ENCODE measurements around the gene KRT17. TPM values are rescaled to one million over a fixed set of nuclear protein-coding genes. Genes with fewer than 3 reads are reported as not detected.
"Not testable (repeated sequence)": the region's sequence is repeated elsewhere in the genome, so short reads cannot be mapped to it uniquely, and the experiment has no call there.

The KRT17 gene
- total RNA-seq, 1 experiment from 2014 or later = 276 TPM

DNA sequence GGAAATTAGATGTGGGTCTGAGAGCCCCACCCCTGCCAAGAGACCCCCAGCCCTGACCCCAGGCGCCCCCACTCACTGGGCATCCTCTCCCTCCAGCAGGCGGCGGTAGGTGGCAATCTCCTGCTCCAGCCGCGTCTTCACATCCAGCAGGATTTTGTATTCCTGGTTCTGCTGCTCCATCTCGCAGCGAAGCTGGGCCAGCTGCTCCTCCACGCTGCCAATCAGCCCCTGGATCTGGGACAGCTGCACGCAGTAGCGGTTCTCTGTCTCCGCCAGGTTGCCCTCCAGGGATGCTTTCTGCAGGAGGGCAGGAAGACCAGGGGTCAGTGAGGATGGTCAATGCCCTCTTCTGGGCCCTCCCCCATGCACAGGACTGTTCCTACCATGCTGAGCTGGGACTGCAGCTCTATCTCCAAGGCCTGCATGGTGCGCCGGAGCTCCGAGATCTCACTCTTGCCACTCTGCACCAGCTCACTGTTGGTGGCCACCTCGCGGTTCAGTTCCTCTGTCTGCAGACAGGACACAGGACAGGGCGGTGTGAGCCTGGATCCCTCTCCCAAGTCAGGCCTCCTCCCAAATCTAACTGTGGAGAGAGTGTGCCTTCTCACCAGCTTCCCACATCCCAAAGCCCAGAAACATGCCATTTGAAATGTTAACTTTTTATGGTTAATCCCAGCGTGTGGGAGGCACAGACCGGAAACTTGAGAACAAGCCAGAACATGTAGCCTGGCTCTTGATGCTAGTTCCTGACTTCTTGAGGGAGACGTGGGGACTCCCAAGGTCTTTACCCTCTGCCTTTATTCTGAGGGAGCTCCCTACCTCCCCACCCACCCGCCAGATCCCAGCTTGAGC lies 3.6 kb downstream of the KRT17 start:
- DNase-seq (ENCODE audit: low read depth) = no peak

DNA sequence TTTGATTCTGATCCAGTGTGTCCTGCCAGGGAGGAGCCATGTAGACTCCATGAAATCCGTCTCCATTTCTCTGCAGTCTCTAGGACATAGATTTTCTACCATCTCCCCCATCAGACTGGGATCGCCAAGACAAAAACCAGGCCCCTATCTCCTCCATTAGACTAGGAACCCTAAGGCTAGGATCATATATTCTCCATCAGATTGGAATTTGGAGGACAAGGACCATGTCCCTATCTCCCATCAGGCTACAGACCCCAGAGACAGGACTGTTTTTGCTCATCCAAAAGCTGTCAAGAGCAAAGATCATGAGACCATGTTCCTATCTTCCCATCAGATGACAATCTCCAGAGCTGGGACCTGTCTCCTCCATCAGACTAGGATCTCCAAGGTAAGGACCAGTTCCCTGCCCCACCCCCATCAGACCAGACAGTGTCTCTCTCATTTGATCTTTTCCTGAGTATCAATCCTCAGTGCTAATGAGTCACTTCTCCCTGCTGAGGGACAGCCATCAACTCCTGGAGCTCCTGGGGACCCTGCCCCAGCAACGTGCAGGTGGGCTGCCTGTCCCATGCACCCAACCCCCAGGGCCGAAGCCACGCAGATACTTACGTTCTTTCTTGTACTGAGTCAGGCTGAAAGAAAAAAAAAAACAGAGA lies 4.3 kb downstream of the KRT17 start:
- DNase-seq (ENCODE audit: low read depth) = not testable (repeated sequence)

DNA sequence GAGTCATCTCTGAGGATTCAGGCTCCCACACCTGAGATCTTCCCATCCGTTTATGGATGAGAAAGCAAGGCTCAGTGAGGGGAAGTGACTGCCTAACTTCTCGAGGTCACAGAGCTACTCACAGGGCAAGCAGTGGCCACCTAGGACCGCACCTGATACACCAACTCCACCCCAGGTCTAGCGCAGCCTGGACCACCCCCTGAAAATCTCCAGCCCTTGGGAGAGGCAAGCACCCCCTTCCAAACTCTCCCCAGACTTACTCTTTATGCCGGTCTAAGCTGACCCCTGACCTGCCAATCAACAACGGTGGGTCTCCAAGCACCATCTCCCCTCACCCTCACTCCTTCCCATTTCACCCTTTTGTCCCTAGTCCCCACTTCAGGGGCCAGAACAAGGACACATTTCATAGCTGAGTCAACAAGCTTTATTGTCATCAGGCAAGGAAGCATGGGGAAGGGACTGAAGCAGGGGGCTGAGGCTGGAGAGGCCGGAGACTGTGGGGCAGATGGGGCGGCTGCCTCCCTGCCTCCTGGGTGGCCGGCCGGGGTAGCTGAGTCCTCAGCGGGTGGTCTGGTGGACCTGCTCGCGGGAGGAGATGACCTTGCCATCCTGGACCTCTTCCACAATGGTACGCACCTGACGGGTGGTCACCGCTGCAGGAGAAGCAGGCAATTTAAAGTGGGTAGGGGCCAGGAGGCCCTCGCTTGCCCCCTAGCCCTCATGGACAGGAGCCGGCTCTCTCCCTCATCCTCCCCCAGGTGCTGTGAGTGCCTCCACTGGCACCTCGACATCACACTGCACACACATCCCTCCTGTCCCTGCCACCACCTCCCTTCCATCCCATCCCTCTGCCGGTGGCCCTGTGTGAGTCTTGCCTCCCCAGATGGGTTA lies 5.1 kb downstream of the KRT17 start:
- DNase-seq (ENCODE audit: low read depth) = no peak

GRCh38 chr17:41618341-41619035 lies 5.9 kb downstream of the KRT17 start:
- peak; percentile 25 for DNase-seq (ENCODE audit: low read depth)

GRCh38 chr17:41617698-41618097 lies 6.7 kb downstream of the KRT17 start:
- DNase-seq (ENCODE audit: low read depth) = no peak

GRCh38 chr17:41617136-41617535 lies 7.2 kb downstream of the KRT17 start:
- DNase-seq (ENCODE audit: low read depth) = no peak

DNA sequence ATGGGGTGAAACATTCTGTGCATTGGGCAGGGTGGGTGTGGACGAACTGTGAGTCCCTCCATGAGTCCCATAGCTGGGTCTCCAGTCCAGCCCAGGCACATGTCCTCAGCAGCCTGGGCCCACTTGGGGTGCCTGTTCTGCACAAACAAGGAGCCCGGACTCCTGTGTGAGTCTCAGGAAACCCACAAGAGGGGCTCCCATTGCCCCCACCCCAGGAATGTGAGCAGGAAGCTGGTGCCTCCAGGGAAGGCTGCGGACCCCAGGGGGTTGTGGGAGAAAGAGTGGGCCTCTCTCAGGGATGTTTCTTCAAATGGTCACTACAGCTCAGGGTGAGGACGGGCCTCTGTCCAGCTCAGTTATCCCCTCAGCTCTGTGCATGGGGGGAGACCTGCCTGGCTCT lies 7.9 kb downstream of the KRT17 start:
- DNase-seq (ENCODE audit: low read depth) = not testable (repeated sequence)

GRCh38 chr17:41615454-41615853 lies 8.9 kb downstream of the KRT17 start:
- peak; percentile 35 for DNase-seq (ENCODE audit: low read depth)

DNA sequence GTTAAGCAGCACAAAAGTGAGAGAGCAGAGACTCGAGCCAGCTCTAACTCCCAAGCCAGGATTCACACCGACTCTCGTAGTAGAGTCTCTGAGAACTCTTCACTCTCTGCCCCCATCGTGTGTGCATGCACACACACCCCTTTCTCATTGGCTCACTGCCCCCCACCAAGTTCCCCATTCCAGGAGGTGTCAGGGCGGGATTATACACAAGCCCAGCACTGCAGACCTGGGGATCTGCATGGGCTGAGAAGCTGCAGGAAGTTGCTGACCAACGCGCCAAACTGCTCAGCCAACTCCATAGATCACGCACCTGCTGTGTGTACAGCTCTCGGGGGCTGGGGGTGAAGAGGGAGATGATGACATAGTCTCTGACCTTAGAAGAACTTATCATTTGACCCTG lies 9.6 kb downstream of the KRT17 start:
- DNase-seq (ENCODE audit: low read depth) = not testable (repeated sequence)

- DNase-seq (ENCODE audit: low read depth) = no peak
Measured at GRCh38 chr17:41614098-41614497, 10.3 kb downstream of the KRT17 start.

DNA sequence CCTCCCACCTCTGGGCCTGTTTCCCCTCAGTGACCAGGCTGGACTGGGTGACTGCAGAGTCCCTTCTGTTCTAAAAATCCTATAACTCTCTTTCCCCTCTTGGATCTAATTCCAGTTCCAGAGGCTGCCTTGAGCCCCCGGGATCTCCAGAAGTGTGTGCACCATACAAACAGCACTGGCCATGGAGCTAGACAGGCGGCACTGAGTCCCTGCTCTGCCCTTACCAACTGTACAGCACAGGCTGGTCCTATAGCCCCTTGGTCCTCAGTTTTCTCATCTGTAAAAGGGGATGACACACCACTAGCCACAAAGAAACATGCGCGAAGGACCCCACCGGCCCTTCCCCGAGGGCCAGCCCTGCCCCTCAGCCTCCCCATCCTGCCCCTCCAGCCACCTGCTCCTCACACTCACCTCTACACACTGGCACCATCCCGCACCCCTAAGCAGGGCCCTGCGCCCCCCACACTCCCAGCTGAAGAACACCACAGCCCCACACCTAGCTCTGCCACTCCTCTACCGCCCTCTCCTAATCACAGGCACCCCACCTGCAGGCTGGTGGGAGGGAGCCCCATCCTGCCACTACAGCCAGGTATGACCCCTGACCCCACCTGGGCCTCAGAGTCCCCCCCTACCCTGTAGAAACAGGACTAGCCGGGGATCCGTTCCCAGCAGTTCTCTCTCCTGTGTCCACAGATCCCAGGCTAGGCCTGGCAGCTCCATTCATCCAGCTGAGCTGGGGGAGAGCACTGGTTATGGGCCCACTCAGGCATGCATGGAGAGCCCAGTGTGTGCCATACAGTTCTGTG lies 10.9 kb downstream of the KRT17 start:
- DNase-seq (ENCODE audit: low read depth) = no peak

GRCh38 chr17:41612376-41613160 lies 11.8 kb downstream of the KRT17 start, which contains the start of gene KRT16:
KRT16 (minus strand) TSS chr17:41612767; CDS start chr17:41612688, 79 bp downstream.
- peak; percentile 77 for DNase-seq (ENCODE audit: low read depth)

DNA sequence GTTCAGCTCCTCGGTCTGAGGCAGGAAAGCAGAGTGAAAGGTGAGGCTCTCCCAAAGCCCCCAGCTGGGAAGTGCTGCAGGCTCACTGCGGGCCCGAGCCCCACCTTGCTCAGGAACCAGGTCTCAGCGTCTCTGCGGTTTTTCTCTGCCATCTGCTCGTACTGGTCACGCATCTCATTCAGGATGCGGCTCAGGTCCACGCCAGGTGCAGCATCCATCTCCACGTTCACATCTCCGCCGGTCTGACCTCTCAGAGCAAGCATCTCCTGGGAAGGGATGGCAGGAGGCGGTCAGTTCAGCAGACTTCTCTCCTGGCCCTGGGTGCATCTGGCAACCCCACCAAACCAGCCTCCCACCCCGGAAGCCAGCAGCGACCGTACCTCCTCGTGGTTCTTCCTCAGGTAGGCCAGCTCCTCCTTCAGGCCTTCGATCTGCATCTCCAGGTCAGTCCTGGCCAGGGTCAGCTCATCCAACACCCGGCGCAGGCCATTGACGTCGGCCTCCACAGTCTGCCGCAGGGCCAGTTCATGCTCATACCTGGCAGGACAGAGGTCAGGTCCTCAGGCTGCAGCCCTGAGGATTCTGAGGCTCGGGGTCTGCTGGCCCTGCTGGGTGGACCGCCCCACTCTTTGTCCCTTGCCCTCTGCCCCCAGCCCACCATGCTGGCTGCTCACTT lies 13.3 kb downstream of the KRT17 start:
- no peak for DNase-seq (ENCODE audit: low read depth)

- DNase-seq (ENCODE audit: low read depth) = not testable (repeated sequence)
Measured at GRCh38 chr17:41610061-41610517, 14.3 kb downstream of the KRT17 start.

DNA sequence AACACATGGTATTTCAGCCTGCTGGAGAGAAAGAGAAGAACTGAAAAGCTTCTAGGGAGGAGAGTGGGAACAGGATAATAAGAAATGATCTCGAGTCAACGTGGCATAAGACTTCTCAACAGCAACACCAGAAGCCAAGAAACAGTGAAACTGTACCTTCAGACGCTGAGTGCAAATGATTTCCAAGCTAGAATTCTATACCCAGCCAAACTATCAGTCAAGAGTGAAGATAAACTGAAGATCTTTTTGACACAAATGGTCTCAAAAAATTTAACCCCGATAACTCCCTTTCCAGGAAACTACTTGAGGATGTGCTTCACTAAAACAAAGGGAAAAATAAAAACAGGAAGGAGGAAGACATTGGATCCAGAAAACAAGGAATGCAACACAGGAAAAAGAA lies 17.4 kb downstream of the KRT17 start:
- not testable (repeated sequence) for DNase-seq (ENCODE audit: low read depth)

DNA sequence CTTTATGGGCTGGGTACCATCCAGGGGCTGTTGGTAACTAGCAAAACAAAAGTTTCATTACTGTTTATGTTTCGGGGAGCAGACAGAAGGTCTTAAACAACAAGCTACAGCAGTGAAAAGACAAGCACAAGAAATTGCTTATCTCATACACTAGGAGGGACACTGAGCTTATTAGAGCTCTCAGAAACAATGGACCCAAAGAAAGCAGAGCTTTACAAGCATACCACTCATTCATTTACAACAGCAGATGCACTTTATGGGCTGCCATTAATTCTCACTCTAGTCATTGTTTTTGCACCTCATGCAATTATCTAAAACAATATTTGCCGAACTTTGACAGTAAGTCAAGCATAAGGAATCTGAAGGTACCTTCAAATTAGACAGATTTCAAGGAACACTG lies 21.9 kb downstream of the KRT17 start:
- DNase-seq (ENCODE audit: low read depth) = no peak

- no peak for DNase-seq (ENCODE audit: low read depth)
Measured at GRCh38 chr17:41600318-41600717, 24.1 kb downstream of the KRT17 start.

- no peak for DNase-seq (ENCODE audit: low read depth)
Measured at GRCh38 chr17:41599680-41600079, 24.7 kb downstream of the KRT17 start.

GRCh38 chr17:41595585-41595984 lies 28.8 kb downstream of the KRT17 start:
- DNase-seq (ENCODE audit: low read depth) = no peak

Measured in Daoy (cell line).